ENCODE measurements around the gene BCAS1.

The BCAS1 gene

DNA sequence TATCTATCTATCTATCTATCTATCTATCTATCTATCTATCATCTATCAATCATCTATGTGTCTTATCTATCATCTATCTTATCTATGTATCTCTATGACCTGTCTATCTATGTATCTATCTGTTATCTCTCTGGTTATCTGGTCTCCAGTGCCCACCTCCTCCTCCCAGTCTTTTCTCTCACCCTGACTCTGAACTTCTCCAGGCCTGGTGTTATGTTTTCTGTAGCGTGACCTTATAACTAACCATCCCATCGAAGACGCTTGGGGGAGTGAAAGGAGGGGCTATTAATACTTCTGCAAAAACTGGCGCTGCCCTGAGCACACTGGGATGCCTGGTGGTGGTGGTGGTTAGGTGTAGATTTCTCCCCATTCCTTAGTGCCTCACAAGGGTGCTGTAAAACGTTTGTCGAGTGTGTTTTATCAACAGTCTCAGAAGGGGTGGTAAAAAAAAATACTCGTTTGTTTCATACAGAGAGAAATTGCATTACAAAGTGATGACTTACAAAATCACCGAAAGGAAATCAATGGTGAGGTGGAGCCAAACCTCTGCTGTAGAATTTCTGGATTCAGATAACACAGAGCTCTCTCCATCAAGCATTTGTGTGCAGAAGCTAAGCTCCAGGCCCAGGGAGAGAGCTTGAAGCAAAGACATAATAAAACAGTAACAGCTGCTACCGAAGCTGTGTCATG, 156.2 kb downstream of the BCAS1 start:
- Mint-ChIP-seq H3K36me3 (ENCODE audit: insufficient read depth) (peaks cover 9% of the 10 kb centered on the region), H3K4me3 (no peak overlapping the region), H3K4me1 (ENCODE audit: low read depth in 2 of 2) (peaks cover 14 to 26% of the 10 kb centered on the region in 2 donors), H3K27ac (no peak overlapping the region), H3K27me3 (no peaks in the 10 kb centered on the region), H3K9me3 (no peaks in the 10 kb centered on the region)
- ATAC-seq (replicated peaks) = no peak
- no peak for DNase-seq

DNA sequence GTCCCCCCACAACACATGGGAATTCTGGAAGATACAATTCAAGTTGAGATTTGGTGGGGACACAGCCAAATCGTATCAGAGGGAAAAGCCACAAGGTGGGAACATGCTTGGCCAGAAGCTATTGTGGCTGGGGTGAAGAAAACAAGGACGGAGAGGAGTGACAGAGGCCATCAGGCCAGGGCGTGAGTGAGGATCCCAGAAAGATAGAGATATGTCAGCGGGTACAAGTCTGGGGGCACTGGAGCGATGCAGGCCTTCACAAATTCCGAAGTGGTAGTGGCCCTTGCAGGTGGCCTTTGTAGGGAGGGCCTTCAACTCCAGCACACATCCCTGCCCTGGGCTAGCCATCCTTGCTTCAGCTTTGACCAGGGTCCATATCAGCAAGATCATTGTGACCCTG, 159.1 kb downstream of the BCAS1 start:
- H3K27me3 Mint-ChIP-seq = no peaks in the 10 kb centered on the region
- H3K4me3 Mint-ChIP-seq = no peak overlapping the region
- no peak overlapping the region for H3K27ac Mint-ChIP-seq
- peaks cover 6% of the 10 kb centered on the region for H3K36me3 Mint-ChIP-seq (ENCODE audit: insufficient read depth)
- H3K9me3 Mint-ChIP-seq = no peaks in the 10 kb centered on the region
- H3K4me1 Mint-ChIP-seq (ENCODE audit: low read depth in 2 of 2) = peaks cover 12 to 21% of the 10 kb centered on the region in 2 donors
- ATAC-seq (replicated peaks) (no peak), DNase-seq (no peak)

GRCh38 chr20:53910351-53911002, 159.9 kb downstream of the BCAS1 start:
- ATAC-seq (replicated peaks) = no peak
- H3K9me3 Mint-ChIP-seq = no peaks in the 10 kb centered on the region
- H3K27me3 Mint-ChIP-seq = no peaks in the 10 kb centered on the region
- H3K27ac Mint-ChIP-seq = peak overlapping the region in 1 of 2 donors; percentile 11
- H3K4me1 Mint-ChIP-seq (ENCODE audit: low read depth in 2 of 2) = peaks cover 5 to 15% of the 10 kb centered on the region in 2 donors
- H3K4me3 Mint-ChIP-seq = no peak overlapping the region
- DNase-seq = no peak
- peaks cover 4% of the 10 kb centered on the region for H3K36me3 Mint-ChIP-seq (ENCODE audit: insufficient read depth)

- Mint-ChIP-seq H3K4me3 (no peak overlapping the region), H3K4me1 (ENCODE audit: low read depth in 2 of 2) (peaks cover 5 to 11% of the 10 kb centered on the region in 2 donors), H3K9me3 (no peaks in the 10 kb centered on the region), H3K27ac (no peak overlapping the region), H3K27me3 (no peaks in the 10 kb centered on the region), H3K36me3 (ENCODE audit: insufficient read depth) (peaks cover 3% of the 10 kb centered on the region)
- ATAC-seq (replicated peaks) = no peak
- DNase-seq = no peak
Measured at GRCh38 chr20:53907968-53908751, 162.2 kb downstream of the BCAS1 start.

DNA sequence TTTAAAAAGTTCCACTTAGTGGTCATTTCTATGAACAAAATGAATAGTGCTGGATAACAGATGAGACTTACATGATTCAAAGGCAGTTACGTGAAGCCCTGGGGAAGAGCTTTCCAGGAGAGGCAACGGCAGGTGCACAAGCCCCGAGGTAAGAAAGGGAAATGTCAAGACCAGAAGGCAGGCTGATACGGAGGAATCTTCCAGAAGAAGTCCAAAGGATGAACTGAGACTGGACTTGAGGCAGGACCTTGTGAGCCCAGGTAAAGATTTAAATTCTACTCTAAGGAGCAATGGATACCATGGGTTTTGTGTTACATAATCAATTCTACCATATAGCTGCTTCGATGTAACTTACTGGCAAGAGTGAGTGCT, 164.6 kb downstream of the BCAS1 start:
- H3K4me3 Mint-ChIP-seq = no peak overlapping the region
- peaks cover 7 to 10% of the 10 kb centered on the region in 2 donors for H3K4me1 Mint-ChIP-seq (ENCODE audit: low read depth in 2 of 2)
- H3K36me3 Mint-ChIP-seq (ENCODE audit: insufficient read depth) = peaks cover 3% of the 10 kb centered on the region
- DNase-seq (no peak), ATAC-seq (replicated peaks) (no peak)
- no peaks in the 10 kb centered on the region for H3K27me3 Mint-ChIP-seq
- H3K27ac Mint-ChIP-seq = no peak overlapping the region
- no peaks in the 10 kb centered on the region for H3K9me3 Mint-ChIP-seq

DNA sequence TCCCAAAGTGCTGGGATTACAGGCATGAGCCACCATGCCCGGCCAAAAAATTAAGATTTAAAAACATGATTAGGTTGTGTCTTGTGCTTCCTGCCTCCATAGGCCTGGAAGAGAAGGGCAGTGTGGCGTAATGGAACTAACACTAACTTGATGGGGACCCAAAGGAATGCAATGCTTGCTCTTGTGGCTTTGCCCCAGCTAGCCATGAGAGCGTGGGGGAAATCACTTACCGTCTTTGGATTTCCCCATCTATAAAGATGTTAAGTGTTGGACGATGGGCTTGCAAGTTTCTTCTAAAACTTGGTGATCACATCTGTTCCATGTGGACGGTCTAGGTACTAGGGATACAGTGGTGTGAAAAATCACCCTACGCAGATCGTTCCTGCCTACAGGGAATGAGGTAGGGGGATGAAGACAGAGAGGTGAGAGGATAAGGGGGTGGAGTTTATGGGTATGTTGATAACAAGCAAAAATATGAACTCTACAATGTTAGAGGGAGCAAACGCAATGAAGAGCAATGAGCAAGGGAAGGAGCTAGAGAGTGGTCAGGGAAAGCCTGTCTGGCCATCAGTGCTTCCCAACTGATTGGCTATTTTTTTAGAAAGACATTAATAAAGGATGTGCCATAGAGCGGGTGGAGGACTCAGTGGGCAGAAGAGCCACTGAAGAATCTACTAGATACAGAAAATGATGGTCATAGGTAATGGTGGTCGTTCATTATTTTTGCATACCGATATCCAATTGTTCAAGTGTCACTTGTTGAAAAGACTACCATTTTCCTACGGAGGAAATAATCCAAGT, 165.2 kb downstream of the BCAS1 start:
- peaks cover 7 to 8% of the 10 kb centered on the region in 2 donors for H3K4me1 Mint-ChIP-seq (ENCODE audit: low read depth in 2 of 2)
- H3K36me3 Mint-ChIP-seq (ENCODE audit: insufficient read depth) = peaks cover 3% of the 10 kb centered on the region
- no peak overlapping the region for H3K4me3 Mint-ChIP-seq
- no peak overlapping the region for H3K27ac Mint-ChIP-seq
- H3K27me3 Mint-ChIP-seq = no peaks in the 10 kb centered on the region
- no peaks in the 10 kb centered on the region for H3K9me3 Mint-ChIP-seq
- DNase-seq = no peak
- ATAC-seq (replicated peaks) = no peak

- Mint-ChIP-seq H3K9me3 (no peaks in the 10 kb centered on the region), H3K36me3 (ENCODE audit: insufficient read depth) (peaks cover 3% of the 10 kb centered on the region), H3K27me3 (no peaks in the 10 kb centered on the region), H3K4me1 (ENCODE audit: low read depth in 2 of 2) (peaks cover 10 to 12% of the 10 kb centered on the region in 2 donors), H3K4me3 (no peak overlapping the region), H3K27ac (no peak overlapping the region)
- no peak for DNase-seq
- no peak for ATAC-seq (replicated peaks)
Measured at GRCh38 chr20:53904261-53904660, 166.1 kb downstream of the BCAS1 start.

GRCh38 chr20:53903652-53903987, 166.8 kb downstream of the BCAS1 start:
- H3K36me3 Mint-ChIP-seq (ENCODE audit: insufficient read depth) = peaks cover 3% of the 10 kb centered on the region
- no peaks in the 10 kb centered on the region for H3K27me3 Mint-ChIP-seq
- no peak overlapping the region for H3K4me3 Mint-ChIP-seq
- DNase-seq = no peak
- peaks cover 16 to 18% of the 10 kb centered on the region in 2 donors for H3K4me1 Mint-ChIP-seq (ENCODE audit: low read depth in 2 of 2)
- peak; percentile 17 for ATAC-seq (replicated peaks)
- H3K27ac Mint-ChIP-seq = no peak overlapping the region
- H3K9me3 Mint-ChIP-seq = no peaks in the 10 kb centered on the region

GRCh38 chr20:53902968-53903651, 167.3 kb downstream of the BCAS1 start:
- H3K36me3 Mint-ChIP-seq (ENCODE audit: insufficient read depth) = peaks cover 3% of the 10 kb centered on the region
- DNase-seq (no peak), ATAC-seq (replicated peaks) (no peak)
- H3K4me3 Mint-ChIP-seq = no peak overlapping the region
- H3K27me3 Mint-ChIP-seq = no peaks in the 10 kb centered on the region
- no peaks in the 10 kb centered on the region for H3K9me3 Mint-ChIP-seq
- peaks cover 18 to 19% of the 10 kb centered on the region in 2 donors for H3K4me1 Mint-ChIP-seq (ENCODE audit: low read depth in 2 of 2)
- no peak overlapping the region for H3K27ac Mint-ChIP-seq

- Mint-ChIP-seq H3K4me3 (no peak overlapping the region), H3K36me3 (ENCODE audit: insufficient read depth) (no peaks in the 10 kb centered on the region), H3K9me3 (no peaks in the 10 kb centered on the region), H3K27ac (no peak overlapping the region), H3K27me3 (no peaks in the 10 kb centered on the region), H3K4me1 (ENCODE audit: low read depth in 2 of 2) (peaks cover 18 to 22% of the 10 kb centered on the region in 2 donors)
- DNase-seq (no peak), ATAC-seq (replicated peaks) (no peak)
Measured at GRCh38 chr20:53901497-53902096, 168.8 kb downstream of the BCAS1 start.

GRCh38 chr20:53901064-53901463, 169.3 kb downstream of the BCAS1 start:
- Mint-ChIP-seq H3K36me3 (ENCODE audit: insufficient read depth) (no peaks in the 10 kb centered on the region), H3K9me3 (no peaks in the 10 kb centered on the region), H3K27ac (no peak overlapping the region), H3K4me3 (no peak overlapping the region), H3K27me3 (no peaks in the 10 kb centered on the region), H3K4me1 (ENCODE audit: low read depth in 2 of 2) (peaks cover 18 to 22% of the 10 kb centered on the region in 2 donors)
- ATAC-seq (replicated peaks) (no peak), DNase-seq (no peak)

DNA sequence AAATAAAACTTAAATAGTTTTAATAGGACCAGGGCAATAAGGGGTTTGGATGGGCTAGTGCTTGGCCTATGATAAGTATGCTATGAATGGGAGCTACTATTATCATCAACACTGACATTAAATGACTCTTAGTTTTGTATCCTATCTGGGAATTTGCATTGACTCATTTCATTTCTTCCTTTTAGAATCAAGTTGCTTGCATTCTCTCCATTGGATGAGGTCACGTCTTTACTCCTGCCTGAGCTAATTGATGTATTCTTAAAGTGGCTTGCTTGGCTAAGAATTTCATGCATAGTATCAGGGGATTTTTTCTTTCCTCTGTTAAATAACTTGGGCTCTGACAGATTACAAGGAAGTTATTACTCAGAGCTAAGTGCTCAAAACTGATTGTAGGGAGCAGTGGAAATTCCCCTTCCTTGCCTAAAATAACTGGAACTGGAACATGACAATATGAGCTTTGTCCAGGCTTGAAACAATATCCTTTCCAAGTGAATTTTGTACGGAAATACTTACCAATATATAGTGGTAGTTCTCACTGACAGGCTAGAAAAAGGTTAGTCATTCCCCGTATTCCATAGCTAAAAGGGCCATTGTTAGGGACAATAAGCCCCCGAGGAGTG, 169.9 kb downstream of the BCAS1 start:
- Mint-ChIP-seq H3K4me3 (no peak overlapping the region), H3K4me1 (ENCODE audit: low read depth in 2 of 2) (peaks cover 18 to 22% of the 10 kb centered on the region in 2 donors), H3K27me3 (no peaks in the 10 kb centered on the region), H3K9me3 (no peaks in the 10 kb centered on the region), H3K36me3 (ENCODE audit: insufficient read depth) (no peaks in the 10 kb centered on the region), H3K27ac (no peak overlapping the region)
- DNase-seq (no peak), ATAC-seq (replicated peaks) (no peak)
